Measurements from ENCODE around the gene NTN1.

- TF ChIP-seq CTCF (IDR thresholded peaks at IDR 0.05) (no peak), POLR2A (IDR thresholded peaks at IDR 0.05) (no peak)
These were observed 205.5 kb downstream of the NTN1 start for GRCh38 chr17:9226794-9227135.
